IPS-18a (cell line): Measurements from ENCODE around the gene CTDP1.

Experiments
- H3K27ac ChIP-seq: one replicate; pipeline ENCODE4 v1.5.1; 2013; ENCODE audit warnings: low read length
- H3K27me3 ChIP-seq: one replicate; pipeline ENCODE4 v1.6.1; 2013; ENCODE audit warnings: mild to moderate bottlenecking, low read length; ENCODE audit not compliant: control insufficient read depth, insufficient read depth
- H3K36me3 ChIP-seq: one replicate; pipeline ENCODE4 v1.6.1; 2013; ENCODE audit warnings: low read depth, low read length; ENCODE audit not compliant: control insufficient read depth
- H3K4me1 ChIP-seq: one replicate; pipeline ENCODE4 v1.6.1; 2013; ENCODE audit warnings: low read depth, low read length; ENCODE audit not compliant: control insufficient read depth
- H3K4me3 ChIP-seq: one replicate; pipeline ENCODE4 v1.5.1; 2013; ENCODE audit warnings: low read length
- H3K9ac ChIP-seq: one replicate; pipeline ENCODE4 v1.6.1; 2013; ENCODE audit warnings: mild to moderate bottlenecking, low read length, moderate library complexity
- H3K9me3 ChIP-seq: one replicate; pipeline ENCODE4 v1.6.1; 2013; ENCODE audit warnings: low read depth, low read length; ENCODE audit not compliant: control insufficient read depth

The CTDP1 gene

DNA sequence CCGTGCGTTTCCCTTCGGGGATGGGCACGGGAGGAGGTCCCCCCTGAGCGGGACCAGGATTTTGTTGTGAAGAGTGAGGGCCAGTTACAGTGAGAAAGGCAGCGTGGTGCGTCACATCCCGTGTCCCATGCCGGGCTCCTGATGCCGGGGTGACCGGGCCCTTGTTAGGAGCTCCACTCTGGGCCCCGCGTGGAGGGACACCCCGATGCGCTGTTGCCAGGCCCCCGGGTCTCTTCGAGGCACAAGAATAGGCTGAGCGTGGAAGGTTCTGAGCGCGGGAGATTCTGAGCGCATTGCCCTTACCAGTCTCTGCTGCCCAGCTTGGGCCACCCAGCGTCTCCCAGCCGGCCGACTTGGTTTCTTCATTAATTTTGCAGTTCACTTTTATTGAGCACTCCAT, 17.6 kb downstream of the CTDP1 start:
- H3K4me3 ChIP-seq, result no peak overlapping the region
- H3K9ac ChIP-seq, result no peak overlapping the region
- H3K9me3 ChIP-seq, result no peaks in the 10 kb centered on the region
- H3K36me3 ChIP-seq, result peaks cover 39% of the 10 kb centered on the region
- no peak overlapping the region for H3K27ac ChIP-seq
- H3K27me3 ChIP-seq, result no peaks in the 10 kb centered on the region
- H3K4me1 ChIP-seq, result peaks cover 3% of the 10 kb centered on the region

DNA sequence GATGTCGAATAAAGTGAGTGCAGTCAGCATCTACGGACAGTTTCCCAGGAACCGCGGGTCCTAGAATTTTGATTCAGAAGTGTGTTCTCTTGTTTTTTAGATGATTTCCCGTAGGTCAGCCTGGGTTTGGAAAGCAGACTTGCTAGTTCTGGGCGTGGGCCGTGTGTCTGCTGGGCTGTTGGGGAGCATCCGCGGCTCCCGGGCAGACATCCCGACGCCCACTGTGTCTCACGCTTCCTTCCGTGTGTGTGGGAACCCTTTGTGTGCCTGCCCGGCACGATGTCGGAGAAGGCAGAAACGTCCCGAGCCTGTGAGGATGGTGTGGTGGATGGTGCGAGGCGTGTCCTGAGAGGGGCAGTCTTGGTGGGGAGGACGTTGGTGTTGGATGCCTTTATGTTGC, 18.4 kb downstream of the CTDP1 start:
- H3K36me3 ChIP-seq, result peaks cover 39% of the 10 kb centered on the region
- H3K9ac ChIP-seq, result no peak overlapping the region
- peaks cover 3% of the 10 kb centered on the region for H3K4me1 ChIP-seq
- no peaks in the 10 kb centered on the region for H3K9me3 ChIP-seq
- H3K27ac ChIP-seq, result no peak overlapping the region
- H3K4me3 ChIP-seq, result no peak overlapping the region
- H3K27me3 ChIP-seq, result no peaks in the 10 kb centered on the region

DNA sequence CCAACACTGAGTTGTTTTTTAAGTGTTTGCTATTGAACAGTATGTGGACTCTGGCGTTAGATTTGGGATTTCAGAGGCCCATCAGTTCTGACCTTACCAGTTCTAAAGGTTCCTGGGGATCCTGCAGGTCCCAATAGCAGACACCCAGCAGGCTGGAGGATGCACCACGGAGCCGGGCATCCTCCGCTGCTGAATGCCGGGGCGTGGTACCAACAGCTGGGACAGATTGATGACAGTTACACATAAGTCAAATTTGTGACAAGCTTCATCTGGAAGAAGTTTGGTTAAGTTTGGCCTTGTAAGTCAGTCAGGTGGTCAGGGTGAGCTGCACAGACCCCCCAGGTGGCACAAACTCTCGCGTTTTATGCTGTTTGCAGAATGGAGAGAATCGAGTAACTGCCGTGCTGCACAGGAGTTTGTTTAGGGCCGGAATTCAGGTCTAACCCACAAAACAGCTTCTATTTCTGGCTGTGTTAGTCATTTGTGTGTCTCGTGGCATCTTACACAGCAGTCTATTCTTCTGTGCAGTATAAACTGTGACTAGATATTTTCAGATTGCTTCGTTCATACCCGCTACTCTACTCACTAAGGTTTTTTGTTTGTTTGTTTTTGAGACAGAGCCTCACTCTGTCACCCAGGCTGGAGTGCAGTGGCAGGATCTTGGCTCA, 19.2 kb downstream of the CTDP1 start:
- H3K4me3 ChIP-seq, result no peak overlapping the region
- H3K27ac ChIP-seq, result no peak overlapping the region
- no peaks in the 10 kb centered on the region for H3K4me1 ChIP-seq
- H3K27me3 ChIP-seq, result no peaks in the 10 kb centered on the region
- H3K9ac ChIP-seq, result no peak overlapping the region
- peaks cover 39% of the 10 kb centered on the region for H3K36me3 ChIP-seq
- H3K9me3 ChIP-seq, result no peaks in the 10 kb centered on the region

DNA sequence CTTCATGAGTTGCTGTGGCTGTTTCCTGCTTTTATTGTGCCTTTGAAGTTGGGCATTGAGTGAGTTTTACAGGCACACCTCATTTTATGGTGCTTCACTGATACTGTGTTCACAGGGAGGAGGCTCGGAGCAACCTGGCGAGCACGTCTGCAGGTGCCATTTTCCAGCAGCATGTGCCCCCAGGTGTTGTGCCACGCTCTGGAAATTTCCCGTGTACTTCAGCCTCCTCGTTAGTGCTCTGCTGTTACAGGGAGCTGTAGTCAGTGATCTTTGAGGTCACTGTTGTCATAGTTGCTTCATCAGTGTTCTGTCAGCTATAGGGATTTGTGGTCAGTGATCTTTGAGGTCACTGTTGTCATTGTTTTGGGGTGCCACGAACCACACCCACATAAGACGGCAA, 20.1 kb downstream of the CTDP1 start:
- H3K27ac ChIP-seq, result no peak overlapping the region
- no peak overlapping the region for H3K4me3 ChIP-seq
- H3K9ac ChIP-seq, result no peak overlapping the region
- no peaks in the 10 kb centered on the region for H3K9me3 ChIP-seq
- H3K36me3 ChIP-seq, result peaks cover 39% of the 10 kb centered on the region
- H3K27me3 ChIP-seq, result no peaks in the 10 kb centered on the region
- no peaks in the 10 kb centered on the region for H3K4me1 ChIP-seq

DNA sequence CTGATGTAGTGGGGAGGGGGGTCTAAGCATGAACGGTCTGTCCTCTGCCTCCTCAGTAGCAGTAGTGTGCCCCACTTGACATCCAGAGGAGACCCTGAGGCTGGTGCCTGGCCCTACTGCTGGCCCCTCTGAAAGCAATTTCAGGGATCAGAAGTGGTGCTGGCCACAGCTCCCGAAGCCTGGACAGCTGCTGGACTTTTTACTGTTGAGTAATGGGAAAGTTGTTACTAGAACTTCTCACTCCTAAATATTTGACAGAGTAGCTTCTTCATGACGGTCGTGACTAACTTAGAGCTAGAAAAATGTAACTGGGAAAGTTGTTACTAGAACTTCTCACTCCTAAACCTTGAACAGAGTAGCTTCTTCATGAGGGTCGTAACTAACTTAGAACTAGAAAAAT, 23.3 kb downstream of the CTDP1 start:
- H3K27ac ChIP-seq, result no peak overlapping the region
- no peak overlapping the region for H3K9ac ChIP-seq
- H3K36me3 ChIP-seq, result peaks cover 35% of the 10 kb centered on the region

DNA sequence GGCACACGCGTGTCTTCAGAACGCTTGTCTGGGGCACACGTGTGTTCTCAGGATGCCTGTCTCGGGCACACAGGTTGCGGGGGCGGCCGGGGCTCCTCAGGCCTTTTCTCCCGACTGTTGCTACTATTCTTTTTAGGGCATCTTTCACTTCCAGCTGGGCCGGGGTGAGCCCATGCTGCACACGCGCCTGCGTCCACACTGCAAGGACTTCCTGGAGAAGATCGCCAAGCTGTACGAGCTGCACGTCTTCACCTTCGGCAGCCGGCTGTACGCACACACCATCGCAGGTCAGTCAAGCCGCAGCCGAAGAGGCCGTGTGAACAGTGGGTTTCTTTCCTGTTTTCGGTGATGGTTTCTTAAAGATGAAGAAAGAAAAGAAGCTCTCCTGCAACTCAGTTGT, 25.0 kb downstream of the CTDP1 start:
- Histone ChIP-seq H3K9ac (no peak overlapping the region), H3K4me3 (no peak overlapping the region), H3K4me1 (no peaks in the 10 kb centered on the region), H3K36me3 (peaks cover 33% of the 10 kb centered on the region), H3K27ac (no peak overlapping the region), H3K9me3 (no peaks in the 10 kb centered on the region), H3K27me3 (no peaks in the 10 kb centered on the region)

More for the DNA sequence above, 23.3 kb downstream of the CTDP1 start:
- H3K27me3 ChIP-seq, result no peaks in the 10 kb centered on the region
- H3K4me1 ChIP-seq, result no peaks in the 10 kb centered on the region
- H3K4me3 ChIP-seq, result no peak overlapping the region
- H3K9me3 ChIP-seq, result no peaks in the 10 kb centered on the region

DNA sequence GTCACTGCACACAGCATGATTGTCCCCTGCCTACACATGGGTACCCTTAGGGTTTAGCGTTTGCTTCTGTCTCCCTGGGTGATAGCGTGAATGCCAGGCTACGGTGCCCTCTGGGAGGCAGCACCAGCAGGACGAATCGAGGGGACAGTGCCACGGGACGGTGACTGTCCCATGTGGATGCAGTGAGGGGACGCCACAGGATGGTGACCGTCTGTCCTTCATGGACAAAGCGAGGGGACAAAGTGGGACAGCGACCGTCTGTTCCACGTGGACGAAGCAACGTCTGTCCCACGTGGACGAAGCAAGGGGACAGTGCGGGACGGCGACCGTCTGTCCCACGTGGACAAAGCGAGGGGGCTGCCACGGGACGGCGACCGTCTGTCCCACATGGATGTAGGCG, 25.7 kb downstream of the CTDP1 start:
- Histone ChIP-seq H3K36me3 (peaks cover 36% of the 10 kb centered on the region), H3K9ac (no peak overlapping the region), H3K27me3 (no peaks in the 10 kb centered on the region), H3K9me3 (no peaks in the 10 kb centered on the region), H3K27ac (no peak overlapping the region), H3K4me1 (no peaks in the 10 kb centered on the region), H3K4me3 (no peak overlapping the region)

DNA sequence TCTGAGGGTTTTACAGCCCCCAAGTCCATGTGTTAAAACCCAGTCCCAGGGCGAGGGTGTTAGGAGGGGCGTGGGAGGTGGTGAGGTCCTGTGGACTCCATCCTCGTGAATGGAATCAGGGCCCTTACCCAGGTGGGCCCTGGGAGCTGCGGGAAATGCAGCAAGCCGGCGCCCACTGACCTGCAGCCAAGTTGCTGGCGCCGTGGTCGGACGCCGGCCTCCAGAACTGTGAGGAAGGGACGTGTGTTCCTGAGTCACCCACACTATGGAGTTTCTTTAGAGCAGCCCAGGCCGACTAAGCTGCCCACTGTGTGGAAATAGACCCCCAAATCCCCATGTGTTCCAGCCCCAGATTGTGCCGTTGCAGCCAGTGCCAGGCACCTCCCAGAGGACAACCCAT, 26.4 kb downstream of the CTDP1 start:
- Histone ChIP-seq H3K27me3 (no peaks in the 10 kb centered on the region), H3K27ac (no peak overlapping the region), H3K4me3 (no peak overlapping the region), H3K36me3 (peaks cover 29% of the 10 kb centered on the region), H3K4me1 (no peaks in the 10 kb centered on the region), H3K9me3 (no peaks in the 10 kb centered on the region), H3K9ac (no peak overlapping the region)

DNA sequence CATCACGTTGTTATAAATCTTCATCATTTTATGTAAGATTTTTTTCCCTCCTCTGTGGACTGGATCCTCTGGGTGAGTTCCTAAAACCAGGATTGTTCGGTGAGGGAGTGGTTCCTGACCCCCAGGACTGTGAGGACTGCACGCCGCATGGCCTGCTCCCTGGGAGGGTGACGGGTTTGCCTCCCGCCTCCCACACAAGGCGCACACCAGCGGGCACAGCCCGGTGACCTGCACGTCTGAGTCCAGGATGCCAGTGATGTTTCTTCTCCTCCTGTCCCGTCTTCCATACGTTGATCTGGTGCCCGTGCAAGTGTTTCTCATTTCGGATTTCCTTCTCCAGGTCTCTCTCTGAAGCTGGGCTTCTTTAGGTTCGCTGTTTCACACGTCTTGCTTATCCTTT, 27.1 kb downstream of the CTDP1 start:
- Histone ChIP-seq H3K4me1 (no peaks in the 10 kb centered on the region), H3K4me3 (no peak overlapping the region), H3K9ac (no peak overlapping the region), H3K27ac (no peak overlapping the region), H3K9me3 (no peaks in the 10 kb centered on the region), H3K27me3 (no peaks in the 10 kb centered on the region), H3K36me3 (peaks cover 29% of the 10 kb centered on the region)

DNA sequence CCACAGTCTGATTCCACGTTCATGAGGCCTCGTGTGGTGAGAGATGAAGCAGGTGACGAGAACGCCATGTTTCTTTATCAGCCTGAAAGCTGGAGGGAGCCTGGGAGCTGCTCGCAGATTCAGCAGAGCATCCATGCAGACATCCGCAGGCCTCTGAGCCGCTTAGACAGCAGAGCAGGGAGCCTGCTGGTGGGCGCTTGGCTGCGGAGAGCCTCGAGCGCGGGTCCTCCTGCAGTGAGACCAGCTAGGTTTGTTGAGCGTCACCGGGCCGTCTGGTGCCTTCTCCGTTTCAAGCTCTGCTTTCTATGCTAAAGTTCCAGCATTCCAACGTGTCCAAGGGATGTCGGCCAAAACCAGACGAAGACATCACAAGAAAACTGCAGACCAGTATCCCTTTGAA, 27.6 kb downstream of the CTDP1 start:
- Histone ChIP-seq H3K27ac (no peak overlapping the region), H3K36me3 (peaks cover 31% of the 10 kb centered on the region), H3K9ac (no peak overlapping the region), H3K9me3 (no peaks in the 10 kb centered on the region), H3K4me1 (no peaks in the 10 kb centered on the region), H3K27me3 (no peaks in the 10 kb centered on the region), H3K4me3 (no peak overlapping the region)

DNA sequence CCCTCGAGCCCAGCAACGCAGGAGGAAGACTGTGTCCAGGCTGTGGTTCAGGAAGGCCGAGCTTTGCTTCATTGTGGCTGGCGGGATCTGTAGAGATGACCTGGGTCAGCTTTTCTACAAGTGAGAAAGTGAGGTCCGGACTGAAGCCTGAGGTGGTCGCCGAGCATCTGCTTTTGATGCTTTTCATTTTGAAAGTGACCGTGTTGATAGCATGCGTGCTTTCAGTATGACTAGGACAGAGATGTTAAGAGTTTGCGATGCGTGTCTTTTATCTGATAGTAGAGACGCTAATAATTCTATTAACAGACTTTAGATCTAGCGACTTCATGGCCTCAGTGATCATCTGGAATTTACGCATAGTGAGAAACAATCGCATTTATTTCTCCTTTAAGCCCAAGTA, 28.1 kb downstream of the CTDP1 start:
- H3K4me3 ChIP-seq, result no peak overlapping the region

DNA sequence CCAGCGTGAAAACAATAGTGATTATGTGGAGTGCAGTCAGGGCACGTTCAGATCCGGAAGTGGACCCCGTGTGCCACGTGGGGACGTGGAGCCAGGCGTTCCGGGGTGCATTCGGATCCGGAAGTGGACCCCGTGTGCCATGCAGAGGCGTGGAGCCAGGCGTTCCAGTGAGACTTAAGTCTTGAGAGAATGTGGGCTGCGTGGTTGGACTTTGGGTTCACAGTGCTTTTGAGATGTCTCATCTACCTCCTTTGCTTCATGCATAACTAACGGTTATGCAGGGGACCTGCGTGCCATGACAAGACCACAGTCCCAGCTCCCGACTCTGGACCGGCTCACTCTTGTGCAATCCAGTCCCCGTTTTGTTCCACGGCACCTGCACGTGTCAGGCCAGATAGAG, 28.8 kb downstream of the CTDP1 start:
- H3K4me1 ChIP-seq, result no peaks in the 10 kb centered on the region
- H3K9ac ChIP-seq, result no peak overlapping the region
- no peak overlapping the region for H3K4me3 ChIP-seq
- no peaks in the 10 kb centered on the region for H3K9me3 ChIP-seq
- H3K36me3 ChIP-seq, result peaks cover 38% of the 10 kb centered on the region
- H3K27me3 ChIP-seq, result no peaks in the 10 kb centered on the region
- no peak overlapping the region for H3K27ac ChIP-seq

More for the DNA sequence above, 28.1 kb downstream of the CTDP1 start:
- no peaks in the 10 kb centered on the region for H3K9me3 ChIP-seq
- no peak overlapping the region for H3K9ac ChIP-seq
- no peaks in the 10 kb centered on the region for H3K4me1 ChIP-seq
- no peaks in the 10 kb centered on the region for H3K27me3 ChIP-seq
- H3K27ac ChIP-seq, result no peak overlapping the region
- peaks cover 35% of the 10 kb centered on the region for H3K36me3 ChIP-seq
